ENCODE results near the gene METTL4. TPM values are rescaled to one million over a fixed set of nuclear protein-coding genes. Genes with fewer than 3 reads are reported as not detected.

The METTL4 gene
- total and polyA plus RNA-seq, 2 experiments from 2014 or later: 7.6 to 16.0 TPM

GRCh38 chr18:2572892-2573291 lies 1.6 kb upstream of the METTL4 start:
- Histone ChIP-seq H3K4me2 (peak overlapping the region; percentile 81), H4K20me1 (ENCODE audit: insufficient read depth, poor library complexity, severe bottlenecking) (no peaks in the 10 kb centered on the region), H3K79me2 (peaks cover 57% of the 10 kb centered on the region), H3K4me1 (ENCODE audit: insufficient read depth) (peaks cover 17% of the 10 kb centered on the region), H3K9me3 (ENCODE audit: low read depth) (no peaks in the 10 kb centered on the region), H3K9me2 (replicated peaks; ENCODE audit: insufficient read depth) (no peaks in the 10 kb centered on the region), H3K36me3 (replicated peaks; ENCODE audit: insufficient read depth, low read depth) (no peaks in the 10 kb centered on the region), H2AFZ (peak overlapping the region; percentile 39), H3K27me3 (no peaks in the 10 kb centered on the region), H3K27ac (no peak overlapping the region), H3K4me3 (no peak overlapping the region)
- 32% methylated on average over 5 of the region's 5 CpGs for WGBS (ENCODE audit: low lambda C conversion rate, missing lambda C conversion rate)
- TF ChIP-seq CTCF (IDR thresholded peaks at IDR 0.05; ENCODE audit: poor library complexity): no peak
- no peak for TF ChIP-seq EZH2 (IDR thresholded peaks at IDR 0.05; ENCODE audit: borderline replicate concordance)
- TF ChIP-seq EZH2phosphoT487 (IDR thresholded peaks at IDR 0.05; ENCODE audit: low read depth, severe bottlenecking, unreplicated experiment): no peak
- no peak for DNase-seq (ENCODE audit: low spot score)

GRCh38 chr18:2572171-2572569 lies 865 bp upstream of the METTL4 start:
- H4K20me1 ChIP-seq (ENCODE audit: insufficient read depth, poor library complexity, severe bottlenecking): no peaks in the 10 kb centered on the region
- H3K4me2 ChIP-seq: peak overlapping the region; percentile 81
- WGBS (ENCODE audit: low lambda C conversion rate, missing lambda C conversion rate): 13% methylated on average over 1 of the region's 1 CpG
- TF ChIP-seq EZH2 (IDR thresholded peaks at IDR 0.05; ENCODE audit: borderline replicate concordance) (no peak), CTCF (IDR thresholded peaks at IDR 0.05; ENCODE audit: poor library complexity) (no peak), EZH2phosphoT487 (IDR thresholded peaks at IDR 0.05; ENCODE audit: low read depth, severe bottlenecking, unreplicated experiment) (no peak)
- peaks cover 17% of the 10 kb centered on the region for H3K4me1 ChIP-seq (ENCODE audit: insufficient read depth)
- no peak for DNase-seq (ENCODE audit: low spot score)
- H3K79me2 ChIP-seq: peaks cover 57% of the 10 kb centered on the region
- peak overlapping the region; percentile 23 for H3K4me3 ChIP-seq
- peak overlapping the region; percentile 21 for H3K27ac ChIP-seq
- peak overlapping the region; percentile 59 for H2AFZ ChIP-seq
- no peaks in the 10 kb centered on the region for H3K9me2 ChIP-seq (replicated peaks; ENCODE audit: insufficient read depth)
- no peaks in the 10 kb centered on the region for H3K9me3 ChIP-seq (ENCODE audit: low read depth)
- H3K27me3 ChIP-seq: no peaks in the 10 kb centered on the region
- no peaks in the 10 kb centered on the region for H3K36me3 ChIP-seq (replicated peaks; ENCODE audit: insufficient read depth, low read depth)

- 1% methylated on average over 16 of the region's 16 CpGs for WGBS (ENCODE audit: low lambda C conversion rate, missing lambda C conversion rate)
- H4K20me1 ChIP-seq (ENCODE audit: insufficient read depth, poor library complexity, severe bottlenecking): no peaks in the 10 kb centered on the region
- H3K4me1 ChIP-seq (ENCODE audit: insufficient read depth): peaks cover 17% of the 10 kb centered on the region
- peak overlapping the region; percentile 81 for H3K4me2 ChIP-seq
- no peaks in the 10 kb centered on the region for H3K9me3 ChIP-seq (ENCODE audit: low read depth)
- peaks cover 57% of the 10 kb centered on the region for H3K79me2 ChIP-seq
- H2AFZ ChIP-seq: peak overlapping the region; percentile 84
- peak; percentile 79 for DNase-seq (ENCODE audit: low spot score)
- peak overlapping the region; percentile 67 for H3K4me3 ChIP-seq
- no peaks in the 10 kb centered on the region for H3K27me3 ChIP-seq
- TF ChIP-seq EZH2phosphoT487 (IDR thresholded peaks at IDR 0.05; ENCODE audit: low read depth, severe bottlenecking, unreplicated experiment) (no peak), EZH2 (IDR thresholded peaks at IDR 0.05; ENCODE audit: borderline replicate concordance) (no peak), CTCF (IDR thresholded peaks at IDR 0.05; ENCODE audit: poor library complexity) (peak; percentile 6)
- H3K9me2 ChIP-seq (replicated peaks; ENCODE audit: insufficient read depth): no peaks in the 10 kb centered on the region
- no peaks in the 10 kb centered on the region for H3K36me3 ChIP-seq (replicated peaks; ENCODE audit: insufficient read depth, low read depth)
- peak overlapping the region; percentile 98 for H3K27ac ChIP-seq
These were observed 519 bp downstream of the METTL4 start for GRCh38 chr18:2570772-2571199.
